LNCaP clone FGC (cell line): ENCODE results near the gene CPA4.

Experiments used
- DNase-seq: peaks from one replicate; pipeline ENCODE4 v3.0.0-alpha.2; 2011; ENCODE audit warnings: low read depth
- H3K4me3 ChIP-seq: 2 replicates; pipeline ENCODE4 v1.5.1; 2011; ENCODE audit warnings: mild to moderate bottlenecking, low read depth, low read length, control low read depth
- TF ChIP-seq, protein P1 (sequence below): IDR thresholded peaks from 2 replicates; pipeline ENCODE4 v1.5.1; 2012; ENCODE audit warnings: mild to moderate bottlenecking; ENCODE audit not compliant: control insufficient read depth, insufficient read depth; ENCODE audit errors: extremely low read depth

CPA4 gene

DNA sequence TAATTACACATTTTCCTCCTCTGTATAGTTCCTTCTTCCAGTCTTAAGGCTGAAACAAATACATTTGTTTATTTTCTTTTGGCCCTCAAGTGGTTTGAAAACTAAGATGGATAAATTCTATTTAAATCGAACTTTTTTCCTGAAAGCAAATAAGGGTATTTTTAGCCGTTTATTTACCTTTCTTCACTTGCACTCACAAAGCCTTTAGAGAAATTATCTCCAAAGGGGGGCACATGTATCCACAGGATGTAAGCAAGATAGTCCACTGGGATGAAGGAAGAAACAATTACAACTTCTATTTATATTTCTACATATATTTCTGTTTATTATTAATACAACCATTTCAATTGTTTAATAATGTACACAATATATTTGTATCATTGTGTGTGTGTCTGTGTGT, 10.2 kb downstream of the CPA4 start:
- DNase-seq, result no peak

DNA sequence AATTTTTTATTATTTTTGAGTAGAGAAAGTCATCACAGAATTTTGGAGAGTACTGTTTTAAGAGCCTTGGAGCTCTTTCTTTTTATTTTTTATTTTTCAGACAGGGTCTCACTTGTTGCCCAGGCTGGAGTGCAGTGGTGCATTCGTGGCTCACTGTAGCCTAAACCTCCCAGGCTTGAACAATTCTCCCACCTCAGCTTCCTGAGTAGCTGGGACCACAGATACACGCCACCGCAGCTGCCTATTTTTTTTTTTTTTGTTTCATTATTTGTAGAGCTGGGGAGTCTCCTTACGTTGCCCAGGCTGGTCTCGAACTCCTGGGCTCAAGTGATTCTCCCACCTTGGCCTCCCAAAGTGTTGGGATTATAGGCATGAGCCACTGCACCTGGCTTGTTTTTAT, 10.6 kb downstream of the CPA4 start:
- TF ChIP-seq, protein P1, sequence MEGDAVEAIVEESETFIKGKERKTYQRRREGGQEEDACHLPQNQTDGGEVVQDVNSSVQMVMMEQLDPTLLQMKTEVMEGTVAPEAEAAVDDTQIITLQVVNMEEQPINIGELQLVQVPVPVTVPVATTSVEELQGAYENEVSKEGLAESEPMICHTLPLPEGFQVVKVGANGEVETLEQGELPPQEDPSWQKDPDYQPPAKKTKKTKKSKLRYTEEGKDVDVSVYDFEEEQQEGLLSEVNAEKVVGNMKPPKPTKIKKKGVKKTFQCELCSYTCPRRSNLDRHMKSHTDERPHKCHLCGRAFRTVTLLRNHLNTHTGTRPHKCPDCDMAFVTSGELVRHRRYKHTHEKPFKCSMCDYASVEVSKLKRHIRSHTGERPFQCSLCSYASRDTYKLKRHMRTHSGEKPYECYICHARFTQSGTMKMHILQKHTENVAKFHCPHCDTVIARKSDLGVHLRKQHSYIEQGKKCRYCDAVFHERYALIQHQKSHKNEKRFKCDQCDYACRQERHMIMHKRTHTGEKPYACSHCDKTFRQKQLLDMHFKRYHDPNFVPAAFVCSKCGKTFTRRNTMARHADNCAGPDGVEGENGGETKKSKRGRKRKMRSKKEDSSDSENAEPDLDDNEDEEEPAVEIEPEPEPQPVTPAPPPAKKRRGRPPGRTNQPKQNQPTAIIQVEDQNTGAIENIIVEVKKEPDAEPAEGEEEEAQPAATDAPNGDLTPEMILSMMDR, result no peak
- DNase-seq, result no peak

More for the DNA sequence above, 10.2 kb downstream of the CPA4 start:
- TF ChIP-seq, protein P1, result no peak
- H3K4me3 ChIP-seq, result no peak overlapping the region

DNA sequence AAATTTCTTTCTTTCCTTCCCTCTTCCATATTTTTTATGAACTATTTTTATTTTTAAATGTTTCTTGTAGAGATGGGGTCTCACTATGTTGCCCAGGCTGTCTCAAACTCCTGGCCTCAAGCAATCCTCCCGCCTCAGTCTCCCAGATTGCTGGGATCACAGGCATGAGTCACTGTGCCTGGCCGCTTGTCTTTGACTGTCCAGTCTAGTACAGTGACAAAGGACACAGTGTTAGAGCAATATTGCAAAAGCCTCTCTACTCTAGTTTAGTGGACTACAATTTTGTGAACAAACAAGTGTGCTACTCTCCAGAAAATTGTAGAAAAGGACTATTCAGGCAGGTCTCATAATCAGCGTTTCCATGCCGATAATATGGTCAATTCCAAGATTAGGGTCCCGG, 11.0 kb downstream of the CPA4 start:
- no peak for DNase-seq
- TF ChIP-seq, protein P1, result no peak
- no peak overlapping the region for H3K4me3 ChIP-seq

More for the DNA sequence above, 10.6 kb downstream of the CPA4 start:
- H3K4me3 ChIP-seq, result no peak overlapping the region

DNA sequence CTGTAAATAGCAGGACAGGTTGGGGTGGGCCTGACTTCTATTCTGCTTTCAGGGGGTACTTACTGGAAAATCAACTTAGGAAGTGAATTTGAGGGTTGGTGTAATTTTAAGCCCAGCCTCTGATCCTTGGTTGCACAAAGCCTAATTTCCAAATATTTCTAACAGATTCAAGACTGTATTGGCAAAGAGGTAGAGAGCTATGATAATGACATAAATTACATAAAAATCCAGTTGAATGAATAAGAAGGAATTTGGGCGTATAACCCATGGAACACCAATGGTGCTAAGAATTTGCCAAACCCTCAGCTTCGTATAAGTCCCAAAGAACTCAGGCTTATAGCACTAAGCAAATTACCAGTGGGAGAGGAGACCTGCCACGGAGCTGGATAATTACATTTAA, 11.9 kb downstream of the CPA4 start:
- no peak for DNase-seq
- TF ChIP-seq, protein P1, result no peak
- H3K4me3 ChIP-seq, result no peak overlapping the region

DNA sequence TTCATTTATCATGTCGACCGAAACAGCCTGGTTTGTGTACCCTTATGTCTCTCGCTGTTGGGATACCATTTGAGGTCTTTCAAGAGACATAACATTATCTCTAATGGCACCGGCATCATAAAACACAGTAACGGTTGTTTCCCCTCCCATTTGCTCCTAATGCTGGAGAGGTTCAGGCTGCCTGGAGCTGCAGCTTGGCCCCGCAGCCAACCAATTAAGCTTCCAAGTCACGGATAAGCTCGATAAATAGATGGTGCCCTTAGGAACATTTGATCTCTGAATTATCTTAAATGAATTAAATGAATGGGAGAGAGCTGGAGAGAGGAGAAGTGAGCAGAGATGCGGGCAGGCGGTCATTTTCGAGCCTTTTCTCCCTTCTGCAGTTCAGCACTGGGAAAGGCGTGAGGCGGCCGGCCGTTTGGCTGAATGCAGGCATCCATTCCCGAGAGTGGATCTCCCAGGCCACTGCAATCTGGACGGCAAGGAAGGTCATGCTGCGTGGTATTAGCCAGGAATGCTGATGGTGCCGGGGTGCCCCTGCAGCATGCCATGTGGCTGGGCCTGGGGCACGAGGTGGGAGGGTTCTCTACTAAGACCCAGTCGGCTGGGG, 12.6 kb downstream of the CPA4 start:
- TF ChIP-seq, protein P1, result no peak
- DNase-seq, result no peak
- no peak overlapping the region for H3K4me3 ChIP-seq

DNA sequence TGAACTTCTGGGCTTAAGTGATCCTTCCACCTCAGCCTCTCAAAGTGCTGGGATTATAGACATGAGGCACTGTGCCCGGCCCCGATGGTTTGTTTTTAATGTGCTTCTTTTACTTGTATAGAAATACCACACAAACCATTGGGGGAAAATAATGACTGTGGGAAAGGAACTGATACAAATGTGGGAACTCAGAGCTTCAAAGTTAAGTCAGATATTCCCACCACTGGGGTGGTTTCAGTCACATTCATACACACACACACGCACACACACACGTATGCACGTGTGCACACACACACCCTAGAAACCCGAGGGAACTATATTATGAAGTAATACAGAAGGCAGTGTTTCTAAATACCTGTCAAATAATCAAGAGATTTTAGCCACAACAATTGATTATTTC, 17.0 kb downstream of the CPA4 start:
- no peak overlapping the region for H3K4me3 ChIP-seq
- no peak for DNase-seq
- TF ChIP-seq, protein P1, result no peak

DNA sequence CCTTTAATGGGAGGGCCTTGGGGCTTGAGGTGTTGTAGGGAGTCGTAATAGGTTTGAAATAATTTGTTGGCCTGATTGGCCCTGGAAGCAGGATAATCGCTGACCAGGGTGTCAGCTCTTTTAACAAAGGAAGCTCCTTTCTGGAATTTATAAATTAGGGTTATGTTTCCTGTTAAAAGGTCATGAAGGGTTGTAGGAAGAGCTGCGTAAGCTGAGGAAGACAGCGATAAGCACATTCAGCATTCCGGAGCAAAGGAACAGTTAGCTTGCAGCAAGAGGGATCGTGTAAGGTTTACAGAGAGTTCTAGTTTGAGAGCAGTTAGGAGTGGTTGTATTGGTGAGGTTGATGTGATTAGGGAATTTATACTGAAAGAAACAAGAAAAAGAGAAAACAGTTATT, 21.3 kb downstream of the CPA4 start:
- H3K4me3 ChIP-seq, result no peak overlapping the region
- TF ChIP-seq, protein P1, result no peak

More for the DNA sequence above, 21.3 kb downstream of the CPA4 start:
- no peak for DNase-seq
